Transverse colon (tissue), 3 donors: ENCODE measurements around the gene USP9Y.

Source experiments
- CTCF ChIP-seq, 5 experiments: fragments of 200-600 bp in 3 of 5; fragments of 450-650 bp in 2 of 5; sonication (generic) in 3 of 5; IDR thresholded peaks; 1 replicate in 2 of 5; 2 replicates in 3 of 5; pipeline ENCODE4 v1.5.1; 2016 to 2017; ENCODE audit warnings: antibody characterized with exemption in 5 of 5, inconsistent platforms in 3 of 5, mild to moderate bottlenecking in 2 of 5, moderate library complexity in 1 of 5
- EP300 ChIP-seq: sonication (generic); formaldehyde crosslinking; IDR thresholded peaks from one replicate; pipeline ENCODE4 v1.6.1; 2017; ENCODE audit warnings: antibody characterized with exemption, low read depth
- POLR2A ChIP-seq: fragments of 450-650 bp; IDR thresholded peaks from one replicate; pipeline ENCODE4 v1.6.1; 2016; ENCODE audit warnings: antibody characterized with exemption, mild to moderate bottlenecking, moderate library complexity

GRCh38 chrY:12688337-12688736, 12.7 kb upstream of the USP9Y start:
- no peak for TF ChIP-seq CTCF (IDR thresholded peaks at IDR 0.05)
- TF ChIP-seq POLR2A = no peak
- no peak for TF ChIP-seq EP300
